Ishikawa (cell line): ENCODE data around the gene PTPRJ.

Experiments used
- CEBPB ChIP-seq: IDR thresholded peaks from 2 replicates; pipeline ENCODE4 v1.6.1; 2012
- CREB1 ChIP-seq: IDR thresholded peaks from 2 replicates; pipeline ENCODE4 v1.6.1; 2012; ENCODE audit warnings: low read depth
- EGR1 ChIP-seq: IDR thresholded peaks from 2 replicates; pipeline ENCODE4 v1.6.1; 2012
- EP300 ChIP-seq: IDR thresholded peaks from 2 replicates; pipeline ENCODE4 v1.6.1; 2012; ENCODE audit warnings: borderline replicate concordance
- FOXM1 ChIP-seq: IDR thresholded peaks from 2 replicates; pipeline ENCODE4 v1.6.1; 2012; ENCODE audit warnings: low read depth, borderline replicate concordance
- MAX ChIP-seq: IDR thresholded peaks from 2 replicates; pipeline ENCODE4 v1.6.1; 2012
- NFIC ChIP-seq: IDR thresholded peaks from 2 replicates; pipeline ENCODE4 v1.6.1; 2012
- RAD21 ChIP-seq: IDR thresholded peaks from 2 replicates; pipeline ENCODE4 v1.6.1; 2012; ENCODE audit warnings: low read depth
- REST ChIP-seq: IDR thresholded peaks from 2 replicates; pipeline ENCODE4 v1.6.1; 2012; ENCODE audit warnings: low read depth, mild to moderate bottlenecking
- TAF1 ChIP-seq: IDR thresholded peaks from 2 replicates; pipeline ENCODE4 v1.6.1; 2012; ENCODE audit warnings: low read depth, mild to moderate bottlenecking
- TCF12 ChIP-seq: IDR thresholded peaks from 2 replicates; pipeline ENCODE4 v1.6.1; 2012; ENCODE audit warnings: low read depth
- TEAD4 ChIP-seq: IDR thresholded peaks from 2 replicates; pipeline ENCODE4 v1.6.1; 2012
- USF1 ChIP-seq: IDR thresholded peaks from 2 replicates; pipeline ENCODE4 v1.6.1; 2012
- YY1 ChIP-seq: IDR thresholded peaks from 2 replicates; pipeline ENCODE4 v1.6.1; 2012; ENCODE audit warnings: low read depth
- ZBTB7A ChIP-seq: IDR thresholded peaks from 2 replicates; pipeline ENCODE4 v1.6.1; 2012; ENCODE audit warnings: low read depth

Gene PTPRJ

GRCh38 chr11:48116437-48117228 lies 136.3 kb downstream of the PTPRJ start:
- TF ChIP-seq FOXM1 (no peak), RAD21 (peak; percentile 40)

- TF ChIP-seq EGR1, result no peak
- no peak for TF ChIP-seq EP300
- no peak for TF ChIP-seq REST
- TF ChIP-seq FOXM1, result no peak
- no peak for TF ChIP-seq CREB1
Observed at GRCh38 chr11:48122246-48122645, 141.9 kb downstream of the PTPRJ start.

GRCh38 chr11:48122656-48123055 lies 142.3 kb downstream of the PTPRJ start:
- no peak for TF ChIP-seq RAD21
- no peak for TF ChIP-seq TEAD4
- TF ChIP-seq FOXM1, result no peak
- no peak for TF ChIP-seq USF1
- no peak for TF ChIP-seq CREB1
- TF ChIP-seq YY1, result no peak
- TF ChIP-seq ZBTB7A, result no peak
- TF ChIP-seq EGR1, result no peak
- TF ChIP-seq TAF1, result no peak
- no peak for TF ChIP-seq TCF12
- no peak for TF ChIP-seq CEBPB
- TF ChIP-seq EP300, result no peak
- TF ChIP-seq MAX, result no peak
- no peak for TF ChIP-seq NFIC
- TF ChIP-seq REST, result no peak

- no peak for TF ChIP-seq EP300
- TF ChIP-seq TAF1, result no peak
- TF ChIP-seq YY1, result no peak
- no peak for TF ChIP-seq NFIC
- TF ChIP-seq ZBTB7A, result no peak
- no peak for TF ChIP-seq CREB1
- no peak for TF ChIP-seq CEBPB
- no peak for TF ChIP-seq USF1
- TF ChIP-seq TCF12, result no peak
- TF ChIP-seq RAD21, result no peak
- no peak for TF ChIP-seq REST
- TF ChIP-seq TEAD4, result no peak
Observed at GRCh38 chr11:48123254-48123875, 143.0 kb downstream of the PTPRJ start.
